Ishikawa (cell line): ENCODE measurements around the gene MIPOL1.

ENCODE experiments used
- CEBPB ChIP-seq: IDR thresholded peaks from 2 replicates; pipeline ENCODE4 v1.6.1; 2012
- CREB1 ChIP-seq: IDR thresholded peaks from 2 replicates; pipeline ENCODE4 v1.6.1; 2012; ENCODE audit warnings: low read depth
- EGR1 ChIP-seq: IDR thresholded peaks from 2 replicates; pipeline ENCODE4 v1.6.1; 2012
- EP300 ChIP-seq: IDR thresholded peaks from 2 replicates; pipeline ENCODE4 v1.6.1; 2012; ENCODE audit warnings: borderline replicate concordance
- FOXM1 ChIP-seq: IDR thresholded peaks from 2 replicates; pipeline ENCODE4 v1.6.1; 2012; ENCODE audit warnings: low read depth, borderline replicate concordance
- MAX ChIP-seq: IDR thresholded peaks from 2 replicates; pipeline ENCODE4 v1.6.1; 2012
- NFIC ChIP-seq: IDR thresholded peaks from 2 replicates; pipeline ENCODE4 v1.6.1; 2012
- RAD21 ChIP-seq: IDR thresholded peaks from 2 replicates; pipeline ENCODE4 v1.6.1; 2012; ENCODE audit warnings: low read depth
- TAF1 ChIP-seq: IDR thresholded peaks from 2 replicates; pipeline ENCODE4 v1.6.1; 2012; ENCODE audit warnings: low read depth, mild to moderate bottlenecking
- YY1 ChIP-seq: IDR thresholded peaks from 2 replicates; pipeline ENCODE4 v1.6.1; 2012; ENCODE audit warnings: low read depth
- ZBTB7A ChIP-seq: IDR thresholded peaks from 2 replicates; pipeline ENCODE4 v1.6.1; 2012; ENCODE audit warnings: low read depth
- TF ChIP-seq, protein P1 (sequence below): IDR thresholded peaks from 2 replicates; pipeline ENCODE4 v1.6.1; 2012; ENCODE audit warnings: low read depth, mild to moderate bottlenecking
- TF ChIP-seq, protein P2 (sequence below): IDR thresholded peaks from 2 replicates; pipeline ENCODE4 v1.6.1; 2012

GRCh38 chr14:37320106-37320505 is 122.4 kb downstream of the MIPOL1 start:
- no peak for TF ChIP-seq RAD21
- TF ChIP-seq, protein P1, sequence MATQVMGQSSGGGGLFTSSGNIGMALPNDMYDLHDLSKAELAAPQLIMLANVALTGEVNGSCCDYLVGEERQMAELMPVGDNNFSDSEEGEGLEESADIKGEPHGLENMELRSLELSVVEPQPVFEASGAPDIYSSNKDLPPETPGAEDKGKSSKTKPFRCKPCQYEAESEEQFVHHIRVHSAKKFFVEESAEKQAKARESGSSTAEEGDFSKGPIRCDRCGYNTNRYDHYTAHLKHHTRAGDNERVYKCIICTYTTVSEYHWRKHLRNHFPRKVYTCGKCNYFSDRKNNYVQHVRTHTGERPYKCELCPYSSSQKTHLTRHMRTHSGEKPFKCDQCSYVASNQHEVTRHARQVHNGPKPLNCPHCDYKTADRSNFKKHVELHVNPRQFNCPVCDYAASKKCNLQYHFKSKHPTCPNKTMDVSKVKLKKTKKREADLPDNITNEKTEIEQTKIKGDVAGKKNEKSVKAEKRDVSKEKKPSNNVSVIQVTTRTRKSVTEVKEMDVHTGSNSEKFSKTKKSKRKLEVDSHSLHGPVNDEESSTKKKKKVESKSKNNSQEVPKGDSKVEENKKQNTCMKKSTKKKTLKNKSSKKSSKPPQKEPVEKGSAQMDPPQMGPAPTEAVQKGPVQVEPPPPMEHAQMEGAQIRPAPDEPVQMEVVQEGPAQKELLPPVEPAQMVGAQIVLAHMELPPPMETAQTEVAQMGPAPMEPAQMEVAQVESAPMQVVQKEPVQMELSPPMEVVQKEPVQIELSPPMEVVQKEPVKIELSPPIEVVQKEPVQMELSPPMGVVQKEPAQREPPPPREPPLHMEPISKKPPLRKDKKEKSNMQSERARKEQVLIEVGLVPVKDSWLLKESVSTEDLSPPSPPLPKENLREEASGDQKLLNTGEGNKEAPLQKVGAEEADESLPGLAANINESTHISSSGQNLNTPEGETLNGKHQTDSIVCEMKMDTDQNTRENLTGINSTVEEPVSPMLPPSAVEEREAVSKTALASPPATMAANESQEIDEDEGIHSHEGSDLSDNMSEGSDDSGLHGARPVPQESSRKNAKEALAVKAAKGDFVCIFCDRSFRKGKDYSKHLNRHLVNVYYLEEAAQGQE, result no peak
- TF ChIP-seq TAF1, result no peak
- TF ChIP-seq EP300, result no peak
- no peak for TF ChIP-seq EGR1
- TF ChIP-seq, protein P2, sequence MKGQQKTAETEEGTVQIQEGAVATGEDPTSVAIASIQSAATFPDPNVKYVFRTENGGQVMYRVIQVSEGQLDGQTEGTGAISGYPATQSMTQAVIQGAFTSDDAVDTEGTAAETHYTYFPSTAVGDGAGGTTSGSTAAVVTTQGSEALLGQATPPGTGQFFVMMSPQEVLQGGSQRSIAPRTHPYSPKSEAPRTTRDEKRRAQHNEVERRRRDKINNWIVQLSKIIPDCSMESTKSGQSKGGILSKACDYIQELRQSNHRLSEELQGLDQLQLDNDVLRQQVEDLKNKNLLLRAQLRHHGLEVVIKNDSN, result no peak
- no peak for TF ChIP-seq ZBTB7A
- TF ChIP-seq MAX, result no peak
- no peak for TF ChIP-seq NFIC
- TF ChIP-seq CREB1, result no peak
- TF ChIP-seq FOXM1, result no peak
- no peak for TF ChIP-seq YY1
- no peak for TF ChIP-seq CEBPB
